HCT116 (cell line): ENCODE results near the gene ATXN1.

Source experiments
- MAX ChIP-seq: IDR thresholded peaks from 2 replicates; pipeline ENCODE4 v1.6.1; 2012
- POLR2A ChIP-seq: IDR thresholded peaks from 2 replicates; pipeline ENCODE4 v1.7.0; 2011; ENCODE audit warnings: borderline replicate concordance; ENCODE audit not compliant: insufficient read depth, insufficient read length; ENCODE audit errors: extremely low read depth
- RAD21 ChIP-seq: IDR thresholded peaks from 2 replicates; pipeline ENCODE4 v1.6.1; 2012; ENCODE audit warnings: low read depth, mild to moderate bottlenecking
- ZFX ChIP-seq: fragments of 450-650 bp; IDR thresholded peaks from 2 replicates; pipeline ENCODE4 v1.6.1; 2017

- TF ChIP-seq POLR2A (no peak), ZFX (no peak), MAX (no peak), RAD21 (no peak)
Measured at GRCh38 chr6:16688984-16689636, 72.2 kb downstream of the ATXN1 start.
